Measurements from ENCODE around the gene MPP2. TPM values are rescaled to one million over a fixed set of nuclear protein-coding genes. Genes with fewer than 3 reads are reported as not detected.

MPP2 gene
- total RNA-seq, 4 donors from 2014 or later = 0.65 to 4.2 (median 2.2) TPM

DNA sequence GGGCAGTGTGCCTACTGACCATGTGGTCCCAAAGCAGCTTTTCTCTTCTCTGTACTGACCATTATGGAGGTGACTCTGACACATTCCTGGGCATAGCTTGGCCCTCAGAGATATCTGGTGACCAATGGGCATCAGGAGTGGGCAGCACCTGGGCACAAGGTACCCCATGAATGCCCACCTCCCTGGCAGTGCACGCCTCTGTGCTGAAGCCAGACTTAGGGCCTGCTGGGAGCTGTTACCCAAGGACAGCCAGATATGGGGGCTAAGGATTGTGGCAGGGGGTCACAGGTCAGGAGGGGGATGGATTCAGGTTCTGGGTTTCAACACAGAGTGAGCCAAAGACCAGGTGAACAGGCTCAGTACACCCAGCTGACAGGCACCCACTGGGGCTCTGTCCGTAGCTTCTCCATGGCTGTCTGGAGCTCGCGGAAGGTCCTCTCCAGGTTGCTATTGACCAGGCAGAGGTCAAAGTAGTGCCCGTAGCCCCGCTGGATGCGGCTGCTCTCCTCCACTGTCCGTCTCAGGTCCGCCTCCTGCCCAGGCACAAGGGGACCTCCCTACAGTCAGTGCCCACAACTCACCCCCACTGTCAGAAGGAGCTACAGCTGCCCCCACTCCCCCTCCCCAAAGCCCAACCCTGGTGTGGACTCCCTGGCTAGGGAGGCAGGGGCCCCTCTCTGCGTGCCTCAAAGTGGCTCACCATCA, 29.7 kb downstream of the MPP2 start:
- TF ChIP-seq, protein P1, sequence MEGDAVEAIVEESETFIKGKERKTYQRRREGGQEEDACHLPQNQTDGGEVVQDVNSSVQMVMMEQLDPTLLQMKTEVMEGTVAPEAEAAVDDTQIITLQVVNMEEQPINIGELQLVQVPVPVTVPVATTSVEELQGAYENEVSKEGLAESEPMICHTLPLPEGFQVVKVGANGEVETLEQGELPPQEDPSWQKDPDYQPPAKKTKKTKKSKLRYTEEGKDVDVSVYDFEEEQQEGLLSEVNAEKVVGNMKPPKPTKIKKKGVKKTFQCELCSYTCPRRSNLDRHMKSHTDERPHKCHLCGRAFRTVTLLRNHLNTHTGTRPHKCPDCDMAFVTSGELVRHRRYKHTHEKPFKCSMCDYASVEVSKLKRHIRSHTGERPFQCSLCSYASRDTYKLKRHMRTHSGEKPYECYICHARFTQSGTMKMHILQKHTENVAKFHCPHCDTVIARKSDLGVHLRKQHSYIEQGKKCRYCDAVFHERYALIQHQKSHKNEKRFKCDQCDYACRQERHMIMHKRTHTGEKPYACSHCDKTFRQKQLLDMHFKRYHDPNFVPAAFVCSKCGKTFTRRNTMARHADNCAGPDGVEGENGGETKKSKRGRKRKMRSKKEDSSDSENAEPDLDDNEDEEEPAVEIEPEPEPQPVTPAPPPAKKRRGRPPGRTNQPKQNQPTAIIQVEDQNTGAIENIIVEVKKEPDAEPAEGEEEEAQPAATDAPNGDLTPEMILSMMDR (IDR thresholded peaks at IDR 0.05; ENCODE audit: low read depth) = no peak

GRCh38 chr17:43877031-43877430, 30.3 kb downstream of the MPP2 start:
- TF ChIP-seq, protein P1 (IDR thresholded peaks at IDR 0.05; ENCODE audit: low read depth) = no peak

DNA sequence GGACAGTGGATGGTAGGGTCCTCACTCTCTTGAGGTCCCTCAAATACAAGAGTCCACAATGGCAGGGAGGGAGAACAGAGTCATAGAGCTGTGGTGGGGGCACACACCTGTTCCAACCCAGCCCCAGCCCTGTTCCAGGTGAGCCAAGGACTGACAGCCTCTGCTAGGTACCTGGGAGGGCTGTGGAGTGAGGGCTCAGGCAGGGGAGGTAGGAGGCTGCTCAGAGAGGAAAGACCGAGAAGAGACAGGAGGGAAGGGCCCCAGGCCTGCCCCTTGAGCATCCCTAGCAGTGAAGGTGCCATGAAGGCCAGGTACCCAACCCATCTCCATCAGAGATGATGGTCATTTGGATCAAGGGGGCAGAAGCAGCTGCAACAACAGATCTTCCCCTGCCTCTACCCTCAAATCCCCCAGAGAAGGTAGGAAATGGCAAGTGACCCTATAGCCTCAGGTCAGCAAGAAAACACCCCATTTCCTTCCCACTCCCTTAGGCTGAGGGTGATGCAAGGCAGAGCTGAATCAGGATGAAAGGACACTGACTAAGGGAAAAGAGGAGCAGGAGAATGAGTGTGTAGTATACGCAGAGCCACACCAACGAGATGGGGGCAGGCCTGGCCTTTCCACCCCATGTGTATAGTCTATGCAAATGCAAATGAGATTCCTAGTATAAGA, 31.7 kb downstream of the MPP2 start:
- TF ChIP-seq, protein P1 (IDR thresholded peaks at IDR 0.05; ENCODE audit: low read depth) = no peak

- TF ChIP-seq, protein P1 (IDR thresholded peaks at IDR 0.05; ENCODE audit: low read depth) = no peak
Measured at GRCh38 chr17:43874293-43874692, 33.0 kb downstream of the MPP2 start.

GRCh38 chr17:43873815-43874214, 33.5 kb downstream of the MPP2 start:
- TF ChIP-seq, protein P1 (IDR thresholded peaks at IDR 0.05; ENCODE audit: low read depth) = no peak

- TF ChIP-seq, protein P1 (IDR thresholded peaks at IDR 0.05; ENCODE audit: low read depth) = no peak
Measured at GRCh38 chr17:43873091-43873490, 34.2 kb downstream of the MPP2 start.

- TF ChIP-seq, protein P1 (IDR thresholded peaks at IDR 0.05; ENCODE audit: low read depth) = no peak
Measured at GRCh38 chr17:43871946-43872690, 35.2 kb downstream of the MPP2 start.
